BJ (cell line): ENCODE measurements around the gene PLPP7. TPM values are rescaled to one million over a fixed set of nuclear protein-coding genes. Genes with fewer than 3 reads are reported as not detected.
"Not testable (repeated sequence)": the region's sequence is repeated elsewhere in the genome, so short reads cannot be mapped to it uniquely, and the experiment has no call there.

ENCODE experiments used
- CTCF ChIA-PET: fragments of 350-600 bp; formaldehyde crosslinking; extraction: SDS; loops from one replicate; lab custom pipeline; 2021; ENCODE audit warnings: antibody characterized with exemption, inconsistent platforms; lab: Yijun Ruan, JAX
- POLR2A ChIA-PET: fragments of 300-600 bp; sonication (Branson Sonifier 250); formaldehyde crosslinking; extraction: SDS; loops from one replicate; lab custom pipeline; 2021; ENCODE audit warnings: antibody characterized with exemption; lab: Charles Lee
- DNase-seq: peaks from one replicate; pipeline ENCODE4 v3.0.0-alpha.2; 2011; ENCODE audit warnings: low read depth
- H3K27me3 ChIP-seq: 2 replicates; pipeline ENCODE4 v1.6.0; 2011; ENCODE audit warnings: low read length; ENCODE audit not compliant: control insufficient read depth, insufficient read depth
- H3K36me3 ChIP-seq: 2 replicates; pipeline ENCODE4 v1.5.1; 2011; ENCODE audit warnings: low read length; ENCODE audit not compliant: control insufficient read depth, insufficient read depth
- H3K4me3 ChIP-seq: 2 replicates; pipeline ENCODE4 v1.5.1; 2011; ENCODE audit warnings: low read depth, mild to moderate bottlenecking, control low read depth, low read length
- CTCF ChIP-seq: IDR thresholded peaks from 2 replicates; pipeline ENCODE4 v1.5.1; 2011; ENCODE audit warnings: low read depth, mild to moderate bottlenecking, control low read depth, inconsistent platforms, low read length, moderate library complexity; ENCODE audit not compliant: insufficient read depth
- polyA plus RNA-seq: library from polyadenylated mRNA; depleted of rRNA; stranded (reverse); fragments of >200 nt; gene quantifications from 2 replicates; pipeline ENCODE4 v1.2.3, GENCODE V29; 2011

Gene PLPP7
- polyA plus RNA-seq, 1 experiment = 3.9 TPM

GRCh38 chr9:131270171-131271015, 19.1 kb upstream of the PLPP7 start:
- Histone ChIP-seq H3K4me3 (no peak overlapping the region), H3K36me3 (no peaks in the 10 kb centered on the region), H3K27me3 (0 out of 2 replicates have a peak, but pooled peaks cover 1% of the 10 kb centered on the region)
- ChIA-PET CTCF (no interaction called here), POLR2A (interaction anchor here (0.5 kb wide), 1 partner anchor 57 kb away, joined by 5 read pairs; no protein-coding TSS in a partner anchor)
- TF ChIP-seq CTCF = no peak
- no peak for DNase-seq

- POLR2A ChIA-PET, H3K27me3 ChIP-seq, H3K36me3 ChIP-seq, CTCF ChIA-PET, DNase-seq, H3K4me3 ChIP-seq: not testable (repeated sequence)
Observed at GRCh38 chr9:131271016-131271273, 18.6 kb upstream of the PLPP7 start.

- peaks cover 6% of the 10 kb centered on the region; the same call in 1 of the 2 replicates for H3K27me3 ChIP-seq
- no peak overlapping the region for H3K4me3 ChIP-seq
- no peak for TF ChIP-seq CTCF
- CTCF ChIA-PET = interaction anchor here (0.6 to 0.8 kb wide), 3 partner anchors 21 to 93 kb away, joined by 4 to 5 read pairs (median 4); no protein-coding TSS in a partner anchor
- no peaks in the 10 kb centered on the region for H3K36me3 ChIP-seq
- POLR2A ChIA-PET = no interaction called here
- no peak for DNase-seq
Observed at GRCh38 chr9:131271506-131271931, 18.0 kb upstream of the PLPP7 start.

- no peaks in the 10 kb centered on the region for H3K36me3 ChIP-seq
- no peak overlapping the region for H3K4me3 ChIP-seq
- H3K27me3 ChIP-seq = peaks cover 6% of the 10 kb centered on the region; the same call in 1 of the 2 replicates
- no peak for DNase-seq
- ChIA-PET POLR2A (no interaction called here), CTCF (interaction anchor here (0.6 to 0.8 kb wide), 3 partner anchors 22 to 94 kb away, joined by 4 to 5 read pairs (median 4); no protein-coding TSS in a partner anchor)
- no peak for TF ChIP-seq CTCF
Observed at GRCh38 chr9:131272212-131272611, 17.3 kb upstream of the PLPP7 start.

- Histone ChIP-seq H3K36me3 (no peaks in the 10 kb centered on the region), H3K4me3 (no peak overlapping the region), H3K27me3 (peaks cover 6% of the 10 kb centered on the region; the same call in 1 of the 2 replicates)
- no peak for DNase-seq
- CTCF ChIA-PET = interaction anchor here (0.6 kb wide), 1 partner anchor 162 kb away, joined by 4 read pairs; no protein-coding TSS in a partner anchor
- POLR2A ChIA-PET = no interaction called here
- TF ChIP-seq CTCF = no peak
Observed at GRCh38 chr9:131273146-131273855, 16.2 kb upstream of the PLPP7 start.
